NCI-H510A (cell line): ENCODE data around the gene FBXO30.

Experiments used
- DNase-seq: peaks from one replicate; lab custom pipeline; 2025; lab: John Stamatoyannopoulos, UW

The FBXO30 gene

GRCh38 chr6:145814501-145815308, at the start of gene FBXO30:
Gene FBXO30, minus strand, starts transcription at chr6:145814795. Its CDS starts 8,390 bp downstream, at chr6:145806405.
- DNase-seq: peak; percentile 60

GRCh38 chr6:145863988-145864616, 49.5 kb upstream of the FBXO30 start:
- no peak for DNase-seq

GRCh38 chr6:145863366-145863765, 48.8 kb upstream of the FBXO30 start:
- DNase-seq: no peak

- no peak for DNase-seq
These were observed 46.0 kb upstream of the FBXO30 start for GRCh38 chr6:145860562-145860961.

- no peak for DNase-seq
These were observed 36.1 kb upstream of the FBXO30 start for GRCh38 chr6:145850671-145851070.

- DNase-seq: no peak
These were observed 33.9 kb upstream of the FBXO30 start for GRCh38 chr6:145848541-145848940.

GRCh38 chr6:145845557-145845956, 31.0 kb upstream of the FBXO30 start:
- DNase-seq: no peak

GRCh38 chr6:145844933-145845540, 30.4 kb upstream of the FBXO30 start:
- DNase-seq: no peak

GRCh38 chr6:145842693-145843546, 28.3 kb upstream of the FBXO30 start:
- no peak for DNase-seq

GRCh38 chr6:145841668-145842067, 27.1 kb upstream of the FBXO30 start:
- DNase-seq: no peak

GRCh38 chr6:145839653-145840052, 25.1 kb upstream of the FBXO30 start:
- no peak for DNase-seq

- DNase-seq: no peak
These were observed 23.7 kb upstream of the FBXO30 start for GRCh38 chr6:145838305-145838704.

- DNase-seq: no peak
These were observed 22.2 kb upstream of the FBXO30 start for GRCh38 chr6:145836772-145837171.

GRCh38 chr6:145836170-145836569, 21.6 kb upstream of the FBXO30 start:
- DNase-seq: no peak

GRCh38 chr6:145830612-145831011, 16.0 kb upstream of the FBXO30 start:
- no peak for DNase-seq

GRCh38 chr6:145829950-145830349, 15.4 kb upstream of the FBXO30 start:
- no peak for DNase-seq

GRCh38 chr6:145829102-145829501, 14.5 kb upstream of the FBXO30 start:
- DNase-seq: no peak

GRCh38 chr6:145824344-145824743, 9.7 kb upstream of the FBXO30 start:
- DNase-seq: no peak

- DNase-seq: no peak
These were observed 8.8 kb upstream of the FBXO30 start for GRCh38 chr6:145823328-145823944.

GRCh38 chr6:145822456-145822855, 7.9 kb upstream of the FBXO30 start:
- DNase-seq: no peak

GRCh38 chr6:145819994-145820393, 5.4 kb upstream of the FBXO30 start:
- DNase-seq: no peak

- DNase-seq: no peak
These were observed 4.2 kb upstream of the FBXO30 start for GRCh38 chr6:145818796-145819195.
